A549 (cell line): ENCODE data around the gene LCN9. TPM values are rescaled to one million over a fixed set of nuclear protein-coding genes. Genes with fewer than 3 reads are reported as not detected.
A peak's percentile ranks its signal among the peaks of the same experiment; 100 is the strongest.

Experiments used
- ATAC-seq, 2 experiments: fragments of 200-7000 bp in 1 of 2; fragments of >200 bp in 1 of 2; cut with Nextera tagmentation in 1 of 2; cut with Tn5 transposase in 1 of 2; 3 replicates each; pipeline versions ENCODE4 v1.8.0 to v1.9.1; 2018 to 2020; ENCODE audit warnings: mild to moderate bottlenecking in 1 of 2, moderate library complexity in 1 of 2
- CTCF ChIA-PET: fragments of 300-600 bp; sonication (Branson Sonifier 250); formaldehyde crosslinking; extraction: SDS; loops from one replicate; lab custom pipeline; 2021; ENCODE audit warnings: antibody characterized with exemption, inconsistent platforms; lab: Yijun Ruan, JAX
- POLR2A ChIA-PET: fragments of 350-600 bp; formaldehyde crosslinking; extraction: SDS; loops from one replicate; lab custom pipeline; 2021; ENCODE audit warnings: antibody characterized with exemption, inconsistent platforms; lab: Yijun Ruan, JAX
- DNase-seq, 2 experiments: peaks; one replicate each; pipeline versions ENCODE4 v3.0.0 to v3.0.0-alpha.2; 2011 to 2016; ENCODE audit warnings: low read depth in 1 of 2, low spot score in 1 of 2
- FAIRE-seq: peaks from 2 replicates; lab custom pipeline; 2011; peaks lifted over from hg19 to GRCh38; lab: Jason Lieb, UNC
- H3K27ac ChIP-seq, 2 experiments: fragments of >200 bp; sonication (Bioruptor Twin); formaldehyde crosslinking; 3 replicates each; pipeline ENCODE4 v1.5.1; 2016 to 2017
- H3K4me1 ChIP-seq: fragments of >200 bp; sonication (Bioruptor Twin); formaldehyde crosslinking; 3 replicates; pipeline ENCODE4 v1.6.1; 2016
- H3K4me2 ChIP-seq: fragments of >200 bp; sonication (Bioruptor Twin); formaldehyde crosslinking; 3 replicates; pipeline ENCODE4 v1.6.1; 2016
- H3K4me3 ChIP-seq: fragments of >200 bp; sonication (Bioruptor Twin); formaldehyde crosslinking; 3 replicates; pipeline ENCODE4 v1.5.1; 2016
- H3K9me3 ChIP-seq: fragments of >200 bp; sonication (Bioruptor Twin); formaldehyde crosslinking; 3 replicates; pipeline ENCODE4 v1.6.1; 2016
- ATOH8 ChIP-seq: fragments of 250-450 bp; sonication (Bioruptor Pico); IDR thresholded peaks from 2 replicates; pipeline ENCODE4 v1.5.0; 2020; ENCODE audit warnings: low read depth, mild to moderate bottlenecking, moderate library complexity
- BCL3 ChIP-seq: fragments of >200 bp; sonication (Bioruptor Twin); formaldehyde crosslinking; IDR thresholded peaks from 3 replicates; pipeline ENCODE4 v1.6.1; 2016
- CBX8 ChIP-seq: fragments of 200-600 bp; sonication (generic); IDR thresholded peaks from 2 replicates; pipeline ENCODE4 v1.6.1; 2016
- CHD4 ChIP-seq: fragments of 200-600 bp; sonication (generic); IDR thresholded peaks from 2 replicates; pipeline ENCODE4 v1.6.1; 2016; ENCODE audit warnings: antibody characterized with exemption, mild to moderate bottlenecking, borderline replicate concordance
- E2F6 ChIP-seq: IDR thresholded peaks from 2 replicates; pipeline ENCODE4 v1.6.1; 2012; ENCODE audit warnings: low read depth, borderline replicate concordance
- FOSB ChIP-seq: fragments of 250-450 bp; sonication (Bioruptor Pico); IDR thresholded peaks from 2 replicates; pipeline ENCODE4 v1.5.0; 2020; ENCODE audit warnings: mild to moderate bottlenecking, moderate library complexity
- HES2 ChIP-seq: fragments of >200 bp; sonication (Bioruptor Twin); formaldehyde crosslinking; IDR thresholded peaks from 2 replicates; pipeline ENCODE4 v1.6.1; 2016
- HOXB5 ChIP-seq: fragments of 250-450 bp; sonication (Bioruptor Pico); IDR thresholded peaks from 2 replicates; pipeline ENCODE4 v1.5.0; 2020; ENCODE audit warnings: mild to moderate bottlenecking, moderate library complexity
- JUN ChIP-seq, 2 experiments: fragments of >200 bp; sonication (Bioruptor Twin); formaldehyde crosslinking; IDR thresholded peaks; 2 replicates in 1 of 2; 3 replicates in 1 of 2; pipeline ENCODE4 v1.6.1; 2016 to 2017
- JUNB ChIP-seq: fragments of >200 bp; sonication (Bioruptor Twin); formaldehyde crosslinking; IDR thresholded peaks from 2 replicates; pipeline ENCODE4 v1.6.1; 2016
- KDM1A ChIP-seq: fragments of 200-600 bp; sonication (generic); IDR thresholded peaks from 2 replicates; pipeline ENCODE4 v1.6.1; 2016; ENCODE audit warnings: low read depth, mild to moderate bottlenecking
- MAFK ChIP-seq: fragments of 450-650 bp; IDR thresholded peaks from 2 replicates; pipeline ENCODE4 v1.6.1; 2014; ENCODE audit not compliant: partially characterized antibody
- MAX ChIP-seq: IDR thresholded peaks from 2 replicates; pipeline ENCODE4 v1.6.1; 2012
- MYC ChIP-seq: IDR thresholded peaks from 2 replicates; pipeline ENCODE4 v1.6.1; 2012; ENCODE audit warnings: mild to moderate bottlenecking, inconsistent platforms, low read length, improper control_type of control experiment, borderline replicate concordance
- NPAS2 ChIP-seq: fragments of 250-450 bp; sonication (Bioruptor Pico); IDR thresholded peaks from 2 replicates; pipeline ENCODE4 v1.8.0; 2022; ENCODE audit warnings: mild to moderate bottlenecking, moderate library complexity, borderline replicate concordance
- NR3C1 ChIP-seq: fragments of >200 bp; sonication (Bioruptor Twin); formaldehyde crosslinking; IDR thresholded peaks from 3 replicates; pipeline ENCODE4 v1.6.1; 2017
- POLR2A ChIP-seq: IDR thresholded peaks from 2 replicates; pipeline ENCODE4 v1.6.1; 2012; ENCODE audit warnings: mild to moderate bottlenecking, low read length
- RAD21 ChIP-seq, 2 experiments: fragments of >200 bp in 1 of 2; sonication (Bioruptor Twin) in 1 of 2; formaldehyde crosslinking in 1 of 2; IDR thresholded peaks in 1 of 2; conservative IDR thresholded peaks in 1 of 2; 2 replicates in 1 of 2; 3 replicates in 1 of 2; pipeline ENCODE4 v1.6.1; 2012 to 2018; ENCODE audit warnings: inconsistent platforms in 1 of 2
- RFX5 ChIP-seq: fragments of 450-650 bp; IDR thresholded peaks from 2 replicates; pipeline ENCODE4 v1.7.1; 2014; ENCODE audit warnings: antibody characterized with exemption, mild to moderate bottlenecking, moderate library complexity
- RNF2 ChIP-seq: fragments of 200-600 bp; sonication (generic); IDR thresholded peaks from 2 replicates; pipeline ENCODE4 v1.6.1; 2016; ENCODE audit warnings: low read depth, mild to moderate bottlenecking, antibody characterized with exemption, moderate library complexity, borderline replicate concordance
- TP53 ChIP-seq: fragments of 250-450 bp; sonication (Bioruptor Pico); IDR thresholded peaks from 2 replicates; pipeline ENCODE4 v1.5.0; 2021; ENCODE audit warnings: mild to moderate bottlenecking, moderate library complexity
- ZC3H11A ChIP-seq: fragments of 450-650 bp; IDR thresholded peaks from 2 replicates; pipeline ENCODE4 v1.6.1; 2014; ENCODE audit warnings: antibody characterized with exemption, mild to moderate bottlenecking
- WGBS: methylation state at CpG from one replicate; pipeline ENCODE4 v1.1.6; 2017; ENCODE audit errors: missing lambda C conversion rate; 5-methylcytosine and 5-hydroxymethylcytosine counted together
- polyA plus RNA-seq, 4 experiments: library from polyadenylated mRNA; depleted of rRNA in 3 of 4; stranded (reverse); fragments of >200 nt; fragmentation: RNase III in 1 of 4; extraction: RNeasy Plus Mini Kit Qiagen cat#74134 plus additional on column Dnase treatment in 1 of 4; gene quantifications; 2 replicates in 3 of 4; 3 replicates in 1 of 4; pipeline ENCODE4 v1.2.3, GENCODE V29; 2011 to 2017

Gene LCN9
- polyA plus RNA-seq, 2 of the 4 experiments (the other 2 are of a cell fraction): not detected

GRCh38 chr9:135650408-135650807, 12.7 kb upstream of the LCN9 start:
- Histone ChIP-seq H3K4me3 (no peak overlapping the region), H3K4me2 (no peak overlapping the region), H3K27ac (no peak overlapping the region), H3K9me3 (peaks cover 70% of the 10 kb centered on the region), H3K4me1 (no peaks in the 10 kb centered on the region)
- FAIRE-seq (no peak), ATAC-seq (no peak), DNase-seq (no peak)
- ChIA-PET CTCF (interaction anchor here (0.6 kb wide), 1 partner anchor 472 kb away, joined by 3 read pairs; no protein-coding TSS in a partner anchor), POLR2A (no interaction called here)
- 72% methylated on average over 17 of the region's 17 CpGs for WGBS
- TF ChIP-seq POLR2A (peak; percentile 29; the same call in 1 of the 2 replicates), CBX8 (no peak)

- ChIA-PET POLR2A (no interaction called here), CTCF (interaction anchor here (1.1 kb wide), 2 partner anchors 22 to 52 kb away, joined by 4 read pairs; no protein-coding TSS in a partner anchor)
- ATAC-seq (peak; percentile 30 to 52; a peak in 4 of 6 replicates), FAIRE-seq (no peak), DNase-seq (no peak)
- WGBS: 45% methylated on average over 7 of the region's 8 CpGs
- no peak for TF ChIP-seq JUNB
- no peak for TF ChIP-seq TP53 (CRISPR knock-in tag)
- H3K4me2 ChIP-seq: no peak overlapping the region
- no peak overlapping the region for H3K27ac ChIP-seq
- no peaks in the 10 kb centered on the region for H3K4me1 ChIP-seq
- H3K4me3 ChIP-seq: no peak overlapping the region
- peaks cover 25% of the 10 kb centered on the region for H3K9me3 ChIP-seq
These were observed 7.8 kb upstream of the LCN9 start for GRCh38 chr9:135655317-135655716.

- ChIA-PET POLR2A (no interaction called here), CTCF (no interaction called here)
- Histone ChIP-seq H3K4me2 (no peak overlapping the region), H3K4me1 (no peaks in the 10 kb centered on the region), H3K27ac (no peak overlapping the region), H3K9me3 (peaks cover 17% of the 10 kb centered on the region), H3K4me3 (no peak overlapping the region)
- ATAC-seq: no peak
- no peak for FAIRE-seq
- 38% methylated on average over 15 of the region's 15 CpGs for WGBS
- DNase-seq: no peak
- no peak for TF ChIP-seq HES2
- no peak for TF ChIP-seq NR3C1
- TF ChIP-seq RNF2: no peak
- TF ChIP-seq ZC3H11A: no peak
- TF ChIP-seq JUN (IDR thresholded peaks at IDR 0.05): no peak
- no peak for TF ChIP-seq HOXB5 (CRISPR knock-in tag)
- no peak for TF ChIP-seq MAX
These were observed 5.7 kb upstream of the LCN9 start for GRCh38 chr9:135657416-135657815.

GRCh38 chr9:135659252-135659651, 3.9 kb upstream of the LCN9 start:
- H3K27ac ChIP-seq: no peak overlapping the region
- H3K9me3 ChIP-seq: 0 out of 3 replicates have a peak, but pooled peaks cover under 1% of the 10 kb centered on the region
- ChIA-PET POLR2A (no interaction called here), CTCF (no interaction called here)
- H3K4me1 ChIP-seq: no peaks in the 10 kb centered on the region
- no peak overlapping the region for H3K4me3 ChIP-seq
- DNase-seq (no peak), FAIRE-seq (no peak), ATAC-seq (no peak)
- 62% methylated on average over 13 of the region's 13 CpGs for WGBS
- H3K4me2 ChIP-seq: no peak overlapping the region
- no peak for TF ChIP-seq CHD4

GRCh38 chr9:135660407-135660806, 2.7 kb upstream of the LCN9 start:
- ChIA-PET POLR2A (no interaction called here), CTCF (no interaction called here)
- Histone ChIP-seq H3K4me1 (no peaks in the 10 kb centered on the region), H3K27ac (no peak overlapping the region), H3K4me2 (no peak overlapping the region), H3K4me3 (no peak overlapping the region), H3K9me3 (no peaks in the 10 kb centered on the region)
- TF ChIP-seq MAFK: no peak
- TF ChIP-seq RAD21 (conservative IDR thresholded peaks at IDR 0.05 in 1 of 2, IDR thresholded peaks at IDR 0.05 in 1 of 2): no peak
- no peak for TF ChIP-seq ATOH8
- TF ChIP-seq RFX5: no peak
- TF ChIP-seq MYC: no peak
- no peak for TF ChIP-seq BCL3
- TF ChIP-seq CHD4: no peak
- no peak for TF ChIP-seq NPAS2 (CRISPR knock-in tag)
- TF ChIP-seq FOSB (CRISPR knock-in tag): no peak
- no peak for TF ChIP-seq E2F6
- no peak for TF ChIP-seq KDM1A
- ATAC-seq: no peak
- 79% methylated on average over 22 of the region's 22 CpGs for WGBS
- no peak for FAIRE-seq
- no peak for DNase-seq
